Tibial nerve (tissue), 4 donors: ENCODE measurements around the gene GARIN5A. TPM values are rescaled to one million over a fixed set of nuclear protein-coding genes. Genes with fewer than 3 reads are reported as not detected.

Source experiments
- DNase-seq, 2 donors: peaks; one replicate each; pipeline ENCODE4 v3.0.0-alpha.2; 2019; ENCODE audit warnings: low spot score in 2 of 2
- H3K27ac ChIP-seq, 4 donors: fragments of 200-600 bp; sonication (generic) in 3 of 4; one replicate each; pipeline ENCODE4 v1.5.1; 2017 to 2019; ENCODE audit warnings: mild to moderate bottlenecking in 1 of 4
- H3K27me3 ChIP-seq, 2 donors: fragments of 200-600 bp; sonication (generic) in 1 of 2; one replicate each; pipeline versions ENCODE4 v1.5.1 to v1.6.0; 2017 to 2019
- H3K36me3 ChIP-seq, 3 donors: fragments of 200-600 bp; sonication (generic); one replicate each; pipeline ENCODE4 v1.5.1; 2018 to 2019
- H3K4me1 ChIP-seq, 4 donors: fragments of 200-600 bp; sonication (generic) in 3 of 4; one replicate each; pipeline ENCODE4 v1.5.1; 2017 to 2019
- H3K4me3 ChIP-seq, 4 donors: fragments of 200-600 bp; sonication (generic) in 3 of 4; one replicate each; pipeline ENCODE4 v1.5.1; 2017 to 2019; ENCODE audit warnings: mild to moderate bottlenecking in 1 of 4, moderate library complexity in 1 of 4
- H3K9me3 ChIP-seq, 4 donors: fragments of 200-600 bp; sonication (generic) in 3 of 4; one replicate each; pipeline ENCODE4 v1.5.1; 2017 to 2019
- CTCF ChIP-seq, 5 experiments: fragments of 200-600 bp in 3 of 5; fragments of 450-650 bp in 2 of 5; sonication (generic) in 3 of 5; IDR thresholded peaks; one replicate each; pipeline ENCODE4 v1.5.1; 2016 to 2019; ENCODE audit warnings: antibody characterized with exemption in 5 of 5, mild to moderate bottlenecking in 3 of 5, moderate library complexity in 2 of 5
- EP300 ChIP-seq, 2 donors: sonication (generic); formaldehyde crosslinking; IDR thresholded peaks; one replicate each; pipeline ENCODE4 v1.6.1; 2017; ENCODE audit warnings: antibody characterized with exemption in 2 of 2, mild to moderate bottlenecking in 1 of 2
- POLR2A ChIP-seq, 2 donors: fragments of 450-650 bp; IDR thresholded peaks; one replicate each; pipeline ENCODE4 v1.6.1; 2017; ENCODE audit warnings: antibody characterized with exemption in 2 of 2, mild to moderate bottlenecking in 2 of 2, moderate library complexity in 2 of 2
- WGBS, 2 donors: methylation state at CpG; one replicate each; pipeline ENCODE4 v1.1.5; 2018; 5-methylcytosine and 5-hydroxymethylcytosine counted together
- total RNA-seq, 4 donors: library from RNA; depleted of rRNA; stranded (reverse); fragments of >200 nt; gene quantifications; one replicate each; pipeline ENCODE4 v1.1.0, GENCODE V29; 2016

The GARIN5A gene
- total RNA-seq, 4 donors from 2014 or later: not detected

- no peaks in the 10 kb centered on the region for H3K36me3 ChIP-seq
- peaks cover 0 to 29% (median 10%) of the 10 kb centered on the region in 4 donors for H3K4me1 ChIP-seq
- 51 to 58% methylated on average over 35 of the region's 38 CpGs for WGBS, 2 donors
Observed at GRCh38 chr19:50514346-50515167, 37.9 kb upstream of the GARIN5A start.

GRCh38 chr19:50513746-50514345, 37.2 kb upstream of the GARIN5A start, which contains the start of gene ASPDH:
Gene ASPDH, minus strand, starts transcription at chr19:50513913. Its CDS starts 90 bp downstream, at chr19:50513823.
- TF ChIP-seq EP300 (IDR thresholded peaks at IDR 0.05) (no peak), POLR2A (IDR thresholded peaks at IDR 0.05) (no peak), CTCF (IDR thresholded peaks at IDR 0.05) (no peak)
- 26 to 31% methylated on average over 16 to 21 of the region's 22 CpGs for WGBS, 2 donors
- Histone ChIP-seq H3K27ac (no peak within 1 kb of the TSS), H3K9me3 (no peaks in the 10 kb centered on the region), H3K4me3 (no peak within 1 kb of the TSS), H3K4me1 (peaks cover 0 to 34% (median 10%) of the 10 kb centered on the region in 4 donors), H3K36me3 (peaks cover 0 to 4% (median 0%) of the 10 kb centered on the region in 3 donors), H3K27me3 (no peaks in the 10 kb centered on the region)
- DNase-seq: no peak

More at GRCh38 chr19:50514346-50515167, 37.9 kb upstream of the GARIN5A start:
- Histone ChIP-seq H3K27me3 (no peaks in the 10 kb centered on the region), H3K9me3 (no peaks in the 10 kb centered on the region), H3K27ac (no peak overlapping the region), H3K4me3 (no peak overlapping the region)
- no peak for TF ChIP-seq CTCF (IDR thresholded peaks at IDR 0.05)
- TF ChIP-seq POLR2A (IDR thresholded peaks at IDR 0.05): no peak
- no peak for TF ChIP-seq EP300 (IDR thresholded peaks at IDR 0.05)
- no peak for DNase-seq

GRCh38 chr19:50512999-50513745, 36.5 kb upstream of the GARIN5A start:
- 53 to 55% methylated on average over 12 of the region's 12 CpGs for WGBS, 2 donors
- Histone ChIP-seq H3K4me3 (no peak overlapping the region), H3K27ac (no peak overlapping the region), H3K36me3 (peaks cover 0 to 7% (median 0%) of the 10 kb centered on the region in 3 donors), H3K9me3 (no peaks in the 10 kb centered on the region), H3K27me3 (no peaks in the 10 kb centered on the region), H3K4me1 (peaks cover 0 to 34% (median 10%) of the 10 kb centered on the region in 4 donors)
- no peak for DNase-seq
- TF ChIP-seq CTCF (IDR thresholded peaks at IDR 0.05) (no peak), EP300 (IDR thresholded peaks at IDR 0.05) (no peak), POLR2A (IDR thresholded peaks at IDR 0.05) (no peak)

- Histone ChIP-seq H3K27me3 (no peaks in the 10 kb centered on the region), H3K4me3 (peak overlapping the region in 1 of 4 donors; percentile 92), H3K36me3 (peaks cover 0 to 8% (median 0%) of the 10 kb centered on the region in 3 donors), H3K4me1 (peaks cover 0 to 34% (median 10%) of the 10 kb centered on the region in 4 donors), H3K27ac (peak overlapping the region in 2 of 4 donors; percentile 90 to 92), H3K9me3 (no peaks in the 10 kb centered on the region)
- TF ChIP-seq POLR2A (IDR thresholded peaks at IDR 0.05): no peak
- WGBS, 2 donors: 85 to 88% methylated on average over 26 to 36 of the region's 36 CpGs
- DNase-seq: no peak
Observed at GRCh38 chr19:50512112-50512998, 35.7 kb upstream of the GARIN5A start.
